ENCODE results near the gene WDFY4. TPM values are rescaled to one million over a fixed set of nuclear protein-coding genes. Genes with fewer than 3 reads are reported as not detected.

WDFY4 gene
- polyA plus RNA-seq, 1 donor (not counting 4 experiments of a cell fraction or from before 2014, with no cell fraction given) = 0.04 TPM

DNA sequence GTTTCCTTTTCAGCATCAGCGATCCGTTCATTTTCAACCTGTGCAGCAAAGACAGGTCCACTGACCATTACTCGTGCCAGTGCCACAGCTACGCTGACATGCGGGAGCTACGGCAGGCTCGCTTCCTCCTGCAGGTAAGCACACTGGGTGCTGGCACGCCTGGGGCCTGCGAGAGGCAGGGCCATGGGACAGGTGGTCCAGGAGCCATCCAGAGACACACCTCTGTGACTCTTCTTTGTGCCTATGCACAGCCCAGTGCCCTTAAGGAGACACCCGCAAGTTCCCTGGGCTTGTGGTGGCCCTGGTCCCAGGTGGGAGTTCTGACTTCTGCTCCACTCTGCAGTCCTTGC lies 212.7 kb downstream of the WDFY4 start:
- TF ChIP-seq CTCF (optimal IDR thresholded peaks at IDR 0.05 in 1 of 3, IDR thresholded peaks at IDR 0.05 in 1 of 3, conservative IDR thresholded peaks at IDR 0.05 in 1 of 3; ENCODE audit: extremely low read depth in 1 of 3, insufficient read depth in 2 of 3, low read length in 3 of 3) (no peak), EZH2 (IDR thresholded peaks at IDR 0.05; ENCODE audit: low read length) (no peak)
- H3K9me1 ChIP-seq (ENCODE audit: control insufficient read depth, extremely low read depth, insufficient read depth, low read length) = no peaks in the 10 kb centered on the region

DNA sequence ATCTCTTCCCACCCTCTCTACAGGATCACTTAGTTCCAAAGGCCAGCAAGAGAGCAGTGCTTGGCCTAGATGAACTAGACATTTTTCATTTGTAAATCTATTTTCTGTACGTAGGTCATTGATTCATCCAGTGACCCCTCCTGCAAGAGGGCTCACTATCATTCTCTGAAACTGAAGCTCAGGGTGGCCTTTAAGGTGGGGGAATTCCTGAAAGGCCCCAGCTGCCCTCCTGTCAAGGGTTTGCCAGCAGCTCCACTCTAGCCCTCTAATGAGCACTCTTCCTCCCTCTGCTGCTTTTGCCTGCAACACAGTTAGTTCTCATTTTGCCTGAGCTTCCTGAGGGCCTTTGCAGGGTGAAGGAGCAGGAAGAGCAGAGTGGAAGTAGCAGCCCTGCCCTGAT lies 213.8 kb downstream of the WDFY4 start:
- no peak for DNase-seq (ENCODE audit: low read depth, low spot score)
- Histone ChIP-seq H3K9ac (ENCODE audit: control insufficient read depth, extremely low read depth, insufficient read depth, low read length) (no peak overlapping the region), H3K36me3 (ENCODE audit: control insufficient read depth in 2 of 2, extremely low read depth in 1 of 2, insufficient read depth in 2 of 2, low read length in 2 of 2) (no peaks in the 10 kb centered on the region), H3K79me2 (ENCODE audit: control insufficient read depth, insufficient read depth, low read length) (no peaks in the 10 kb centered on the region), H4K20me1 (ENCODE audit: control insufficient read depth, extremely low read depth, insufficient read depth, low read length) (no peaks in the 10 kb centered on the region), H3K9me1 (ENCODE audit: control insufficient read depth, extremely low read depth, insufficient read depth, low read length) (no peaks in the 10 kb centered on the region), H3K9me3 (ENCODE audit: control insufficient read depth, low read depth, low read length) (no peaks in the 10 kb centered on the region), H3K27ac (ENCODE audit: control insufficient read depth, insufficient read depth, low read length) (no peak overlapping the region), H3K4me3 (ENCODE audit: control insufficient read depth in 2 of 3, extremely low read depth in 1 of 3, insufficient read depth in 2 of 3, low read depth in 1 of 3, low read length in 3 of 3) (no peak overlapping the region), H3K27me3 (ENCODE audit: control insufficient read depth, extremely low read depth, insufficient read depth, low read length) (no peaks in the 10 kb centered on the region), H3K4me2 (ENCODE audit: control insufficient read depth, extremely low read depth, insufficient read depth, low read depth, low read length) (no peak overlapping the region), H3K4me1 (ENCODE audit: control insufficient read depth, extremely low read depth, insufficient read depth, low read length) (no peaks in the 10 kb centered on the region), H2AFZ (ENCODE audit: control insufficient read depth, low read length) (no peak overlapping the region)
- TF ChIP-seq EZH2 (IDR thresholded peaks at IDR 0.05; ENCODE audit: low read length) = no peak
- no peak for TF ChIP-seq CTCF (optimal IDR thresholded peaks at IDR 0.05 in 1 of 3, IDR thresholded peaks at IDR 0.05 in 1 of 3, conservative IDR thresholded peaks at IDR 0.05 in 1 of 3; ENCODE audit: extremely low read depth in 1 of 3, insufficient read depth in 2 of 3, low read length in 3 of 3)
- dilution Hi-C loops (cut with MboI; ENCODE audit: extremely low pct_ligation_motif_present, low sequenced_read_pairs) = no loop called here
- FAIRE-seq = no peak

More for the DNA sequence above, 212.7 kb downstream of the WDFY4 start:
- no peak overlapping the region for H2AFZ ChIP-seq (ENCODE audit: control insufficient read depth, low read length)
- H4K20me1 ChIP-seq (ENCODE audit: control insufficient read depth, extremely low read depth, insufficient read depth, low read length) = no peaks in the 10 kb centered on the region
- no peaks in the 10 kb centered on the region for H3K9me3 ChIP-seq (ENCODE audit: control insufficient read depth, low read depth, low read length)
- H3K4me1 ChIP-seq (ENCODE audit: control insufficient read depth, extremely low read depth, insufficient read depth, low read length) = no peaks in the 10 kb centered on the region
- no peaks in the 10 kb centered on the region for H3K36me3 ChIP-seq (ENCODE audit: control insufficient read depth in 2 of 2, extremely low read depth in 1 of 2, insufficient read depth in 2 of 2, low read length in 2 of 2)
- dilution Hi-C loops (cut with MboI; ENCODE audit: extremely low pct_ligation_motif_present, low sequenced_read_pairs) = no loop called here
- no peak for FAIRE-seq
- no peak overlapping the region for H3K9ac ChIP-seq (ENCODE audit: control insufficient read depth, extremely low read depth, insufficient read depth, low read length)
- H3K4me3 ChIP-seq (ENCODE audit: control insufficient read depth in 2 of 3, extremely low read depth in 1 of 3, insufficient read depth in 2 of 3, low read depth in 1 of 3, low read length in 3 of 3) = no peak overlapping the region
- H3K27ac ChIP-seq (ENCODE audit: control insufficient read depth, insufficient read depth, low read length) = no peak overlapping the region
- H3K79me2 ChIP-seq (ENCODE audit: control insufficient read depth, insufficient read depth, low read length) = no peaks in the 10 kb centered on the region
- DNase-seq (ENCODE audit: low read depth, low spot score) = no peak
- H3K27me3 ChIP-seq (ENCODE audit: control insufficient read depth, extremely low read depth, insufficient read depth, low read length) = no peaks in the 10 kb centered on the region
- no peak overlapping the region for H3K4me2 ChIP-seq (ENCODE audit: control insufficient read depth, extremely low read depth, insufficient read depth, low read depth, low read length)

Measured in keratinocyte (primary cell).